PC-3 (cell line): ENCODE results near the gene POP4. TPM values are rescaled to one million over a fixed set of nuclear protein-coding genes. Genes with fewer than 3 reads are reported as not detected.

Experiments
- ATAC-seq: fragments of 200-7000 bp; cut with Tn5 transposase; 2 replicates; pipeline ENCODE4 v1.9.1; 2020; ENCODE audit warnings: mild to moderate bottlenecking, moderate library complexity
- BruUV-seq: library from RNA; stranded (reverse); fragments of 400-500 nt; replicated peaks from 2 replicates; lab custom pipeline; 2021; lab: Mats Ljungman, UMichigan
- CTCF ChIA-PET: fragments of 300-600 bp; sonication (Branson Sonifier 250); formaldehyde crosslinking; loops from one replicate; lab custom pipeline; 2022; ENCODE audit warnings: antibody characterized with exemption; lab: Charles Lee
- POLR2A ChIA-PET: fragments of 300-600 bp; sonication (Branson Sonifier 250); formaldehyde crosslinking; loops from one replicate; lab custom pipeline; 2022; ENCODE audit warnings: antibody characterized with exemption; ENCODE audit not compliant: unreplicated experiment; lab: Charles Lee
- DNase-seq: peaks from one replicate; pipeline ENCODE4 v3.0.0-alpha.2; 2015
- H2AFZ ChIP-seq: fragments of 300-600 bp; sonication (generic); 2 replicates; pipeline ENCODE4 v1.6.0; 2016; ENCODE audit warnings: antibody characterized with exemption, low read length
- H3F3A ChIP-seq: fragments of 300-600 bp; sonication (generic); one replicate; pipeline ENCODE4 v1.6.0; 2017; ENCODE audit warnings: antibody characterized with exemption, low read length, control low read depth, mild to moderate bottlenecking; ENCODE audit not compliant: unreplicated experiment
- H3K27ac ChIP-seq: fragments of 300-600 bp; sonication (generic); 2 replicates; pipeline ENCODE4 v1.5.1; 2016; ENCODE audit warnings: mild to moderate bottlenecking, low read length
- H3K27me3 ChIP-seq: fragments of 300-600 bp; sonication (generic); 2 replicates; pipeline ENCODE4 v1.6.1; 2016; ENCODE audit warnings: low read length, mixed read lengths
- H3K36me3 ChIP-seq: fragments of 300-600 bp; sonication (generic); 2 replicates; pipeline ENCODE4 v1.6.1; 2016; ENCODE audit warnings: low read depth, mixed run types, low read length, mixed read lengths
- H3K4me1 ChIP-seq: fragments of 300-600 bp; sonication (generic); 2 replicates; pipeline ENCODE4 v1.5.1; 2016; ENCODE audit warnings: low read length; ENCODE audit not compliant: insufficient read depth
- H3K4me2 ChIP-seq: fragments of 300-600 bp; sonication (generic); 2 replicates; pipeline ENCODE4 v1.6.0; 2016; ENCODE audit warnings: low read length
- H3K4me3 ChIP-seq: fragments of 300-600 bp; sonication (generic); 2 replicates; pipeline ENCODE4 v1.5.1; 2016; ENCODE audit warnings: mild to moderate bottlenecking, low read length, mixed read lengths
- H3K79me2 ChIP-seq: fragments of 300-600 bp; sonication (generic); 2 replicates; pipeline ENCODE4 v1.6.1; 2017; ENCODE audit warnings: low read length, mixed read lengths
- H3K9ac ChIP-seq: fragments of 300-600 bp; sonication (generic); 2 replicates; pipeline ENCODE4 v1.6.0; 2016; ENCODE audit warnings: mild to moderate bottlenecking, low read length
- H3K9me2 ChIP-seq: fragments of 300-600 bp; sonication (generic); replicated peaks from 2 replicates; pipeline ENCODE4 v1.6.1; 2016; ENCODE audit warnings: mixed run types, low read length, mixed read lengths
- H3K9me3 ChIP-seq: fragments of 300-600 bp; sonication (generic); 2 replicates; pipeline ENCODE4 v1.6.1; 2016; ENCODE audit warnings: low read length, mixed read lengths
- H4K20me1 ChIP-seq: fragments of 300-600 bp; sonication (generic); 2 replicates; pipeline ENCODE4 v1.6.1; 2016; ENCODE audit warnings: low read length, mixed read lengths
- EZH2 ChIP-seq: fragments of 300-600 bp; sonication (generic); IDR thresholded peaks from one replicate; pipeline ENCODE4 v1.6.1; 2017; ENCODE audit warnings: antibody characterized with exemption, mild to moderate bottlenecking, low read length; ENCODE audit not compliant: unreplicated experiment
- EZH2phosphoT487 ChIP-seq: fragments of 300-600 bp; sonication (generic); IDR thresholded peaks from 2 replicates; pipeline ENCODE4 v1.6.1; 2018; ENCODE audit warnings: mild to moderate bottlenecking, antibody characterized with exemption, low read length, borderline replicate concordance
- intact Hi-C: fragments of 100-400 bp; cut with micrococcal nuclease; formaldehyde crosslinking; loops from 2 replicates; pipeline ENCODE4 v1.9.0; 2023
- total RNA-seq: library from RNA; depleted of rRNA; stranded (reverse); fragments of >200 nt; gene quantifications from 2 replicates; pipeline ENCODE4 v1.2.3, GENCODE V29; 2014
- TF ChIP-seq, protein P1 (sequence below): fragments of 300-600 bp; sonication (generic); conservative IDR thresholded peaks from 2 replicates; pipeline ENCODE4 v1.5.1; 2017; ENCODE audit warnings: antibody characterized with exemption, low read depth, mild to moderate bottlenecking, low read length

Gene POP4
- total RNA-seq, 1 experiment from 2014 or later = 115 TPM

- Histone ChIP-seq H3K79me2 (no peaks in the 10 kb centered on the region), H3K9me2 (no peaks in the 10 kb centered on the region), H2AFZ (no peak overlapping the region), H3K27me3 (peaks cover 19% of the 10 kb centered on the region), H3K27ac (no peak overlapping the region), H3K36me3 (no peaks in the 10 kb centered on the region), H3K9ac (no peak overlapping the region), H4K20me1 (no peaks in the 10 kb centered on the region), H3K4me3 (no peak overlapping the region), H3K4me2 (no peak overlapping the region), H3F3A (no peaks in the 10 kb centered on the region), H3K9me3 (no peaks in the 10 kb centered on the region), H3K4me1 (no peaks in the 10 kb centered on the region)
- CTCF ChIA-PET = no interaction called here
- ATAC-seq (no peak), DNase-seq (no peak)
- no TSS peak for BruUV-seq
- POLR2A ChIA-PET = no interaction called here
- intact Hi-C loops = no loop called here
- TF ChIP-seq EZH2 (no peak), EZH2phosphoT487 (no peak)
- TF ChIP-seq, protein P1, sequence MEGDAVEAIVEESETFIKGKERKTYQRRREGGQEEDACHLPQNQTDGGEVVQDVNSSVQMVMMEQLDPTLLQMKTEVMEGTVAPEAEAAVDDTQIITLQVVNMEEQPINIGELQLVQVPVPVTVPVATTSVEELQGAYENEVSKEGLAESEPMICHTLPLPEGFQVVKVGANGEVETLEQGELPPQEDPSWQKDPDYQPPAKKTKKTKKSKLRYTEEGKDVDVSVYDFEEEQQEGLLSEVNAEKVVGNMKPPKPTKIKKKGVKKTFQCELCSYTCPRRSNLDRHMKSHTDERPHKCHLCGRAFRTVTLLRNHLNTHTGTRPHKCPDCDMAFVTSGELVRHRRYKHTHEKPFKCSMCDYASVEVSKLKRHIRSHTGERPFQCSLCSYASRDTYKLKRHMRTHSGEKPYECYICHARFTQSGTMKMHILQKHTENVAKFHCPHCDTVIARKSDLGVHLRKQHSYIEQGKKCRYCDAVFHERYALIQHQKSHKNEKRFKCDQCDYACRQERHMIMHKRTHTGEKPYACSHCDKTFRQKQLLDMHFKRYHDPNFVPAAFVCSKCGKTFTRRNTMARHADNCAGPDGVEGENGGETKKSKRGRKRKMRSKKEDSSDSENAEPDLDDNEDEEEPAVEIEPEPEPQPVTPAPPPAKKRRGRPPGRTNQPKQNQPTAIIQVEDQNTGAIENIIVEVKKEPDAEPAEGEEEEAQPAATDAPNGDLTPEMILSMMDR = no peak
Observed at GRCh38 chr19:29560313-29561075, 45.6 kb upstream of the POP4 start.

DNA sequence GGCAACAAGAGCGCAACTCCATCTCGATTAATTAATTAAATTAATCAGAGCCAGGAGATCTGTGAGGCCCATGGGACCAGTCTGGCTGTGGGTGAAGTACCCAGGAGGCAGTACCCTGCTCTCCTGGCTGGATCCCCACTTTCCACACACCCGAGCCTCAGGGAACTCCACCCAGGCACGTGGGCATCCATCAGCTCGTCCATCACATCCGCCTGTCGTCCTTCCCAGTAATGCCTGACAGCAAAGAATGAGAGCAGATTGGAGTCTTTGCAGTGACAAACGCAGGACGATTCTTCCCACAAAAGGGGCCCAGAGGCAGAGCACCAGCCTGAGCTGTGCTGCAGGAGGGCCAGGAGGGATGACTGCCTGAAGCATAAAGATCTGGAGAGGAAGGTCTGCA lies 44.5 kb upstream of the POP4 start:
- Histone ChIP-seq H3K9me3 (no peaks in the 10 kb centered on the region), H4K20me1 (no peaks in the 10 kb centered on the region), H2AFZ (no peak overlapping the region), H3K27me3 (peaks cover 19% of the 10 kb centered on the region), H3K9ac (no peak overlapping the region), H3K79me2 (no peaks in the 10 kb centered on the region), H3K9me2 (no peaks in the 10 kb centered on the region), H3K4me1 (no peaks in the 10 kb centered on the region), H3K27ac (no peak overlapping the region), H3K36me3 (no peaks in the 10 kb centered on the region), H3F3A (no peaks in the 10 kb centered on the region), H3K4me3 (no peak overlapping the region), H3K4me2 (no peak overlapping the region)
- POLR2A ChIA-PET = no interaction called here
- TF ChIP-seq EZH2phosphoT487 (no peak), EZH2 (no peak)
- TF ChIP-seq, protein P1 = no peak
- intact Hi-C loops = no loop called here
- no peak for ATAC-seq
- CTCF ChIA-PET = no interaction called here
- BruUV-seq = no TSS peak
- DNase-seq = no peak
